ENCODE results near the gene SDK2. TPM values are rescaled to one million over a fixed set of nuclear protein-coding genes. Genes with fewer than 3 reads are reported as not detected.

SDK2 gene
- polyA plus RNA-seq, 3 donors, result 0.01 TPM; not detected in 2

- WGBS (ENCODE audit: insufficient coverage), result 98% methylated on average over 5 of the region's 8 CpGs
- H3K36me3 ChIP-seq (replicated peaks in 1 of 2; ENCODE audit: control insufficient read depth in 1 of 2, insufficient read depth in 2 of 2, low read length in 2 of 2), result no peaks in the 10 kb centered on the region
- Mint-ChIP-seq H3K36me3 (no peaks in the 10 kb centered on the region), H3K27ac (no peak overlapping the region), H3K4me1 (no peaks in the 10 kb centered on the region), H3K27me3 (ENCODE audit: low read depth in 3 of 3) (peaks cover 0 to 4% (median 2%) of the 10 kb centered on the region in 3 donors), H3K9me3 (peaks cover 0 to 2% (median 0%) of the 10 kb centered on the region in 7 donors), H3K4me3 (no peak overlapping the region)
- intact Hi-C loops (cut with micrococcal nuclease), result loop anchor here in 1 of 2 donors (10.0 kb wide), 1 partner anchor 321 kb away; no protein-coding TSS in a partner anchor
- H3K27me3 ChIP-seq (ENCODE audit: control insufficient read depth in 2 of 2, insufficient read depth in 2 of 2, low read length in 2 of 2), result no peaks in the 10 kb centered on the region
- no peak overlapping the region for H2AFZ ChIP-seq (ENCODE audit: insufficient read depth, low read depth, low read length, poor library complexity, severe bottlenecking)
- no peak overlapping the region for H3K27ac ChIP-seq (ENCODE audit: low read depth in 1 of 2, low read length in 2 of 2)
- H3K4me3 ChIP-seq (replicated peaks in 1 of 3; ENCODE audit: low read depth in 2 of 3, low read length in 3 of 3), result no peak overlapping the region
- no peak overlapping the region for H3K9ac ChIP-seq (ENCODE audit: insufficient read depth, low read length, poor library complexity, severe bottlenecking)
- DNase-seq, result no peak
- no peaks in the 10 kb centered on the region for H3K79me2 ChIP-seq (ENCODE audit: insufficient read depth, low read length)
- H4K20me1 ChIP-seq (ENCODE audit: insufficient read depth, low read length), result no peaks in the 10 kb centered on the region
- TF ChIP-seq CTCF (IDR thresholded peaks at IDR 0.05), result no peak
- no peak overlapping the region for H3K4me2 ChIP-seq (replicated peaks; ENCODE audit: extremely low read depth, low read length, poor library complexity, severe bottlenecking)
- no peaks in the 10 kb centered on the region for H3K4me1 ChIP-seq (ENCODE audit: control insufficient read depth in 1 of 2, insufficient read depth in 2 of 2, low read length in 2 of 2)
- H3K9me3 ChIP-seq (replicated peaks in 1 of 2; ENCODE audit: control insufficient read depth in 1 of 2, insufficient read depth in 1 of 2, low read length in 2 of 2), result no peaks in the 10 kb centered on the region
Measured at GRCh38 chr17:73633736-73634135, 10.5 kb downstream of the SDK2 start.

- intact Hi-C loops (cut with micrococcal nuclease), result loop anchor here in 1 of 2 donors (10.0 kb wide), 1 partner anchor 322 kb away; no protein-coding TSS in a partner anchor
- Histone ChIP-seq H3K9ac (ENCODE audit: insufficient read depth, low read length, poor library complexity, severe bottlenecking) (no peak overlapping the region), H3K4me3 (replicated peaks in 1 of 3; ENCODE audit: low read depth in 2 of 3, low read length in 3 of 3) (no peak overlapping the region), H3K4me1 (ENCODE audit: control insufficient read depth in 1 of 2, insufficient read depth in 2 of 2, low read length in 2 of 2) (no peaks in the 10 kb centered on the region), H3K9me3 (replicated peaks in 1 of 2; ENCODE audit: control insufficient read depth in 1 of 2, insufficient read depth in 1 of 2, low read length in 2 of 2) (no peaks in the 10 kb centered on the region), H3K79me2 (ENCODE audit: insufficient read depth, low read length) (no peaks in the 10 kb centered on the region), H2AFZ (ENCODE audit: insufficient read depth, low read depth, low read length, poor library complexity, severe bottlenecking) (no peak overlapping the region), H4K20me1 (ENCODE audit: insufficient read depth, low read length) (no peaks in the 10 kb centered on the region), H3K27ac (ENCODE audit: low read depth in 1 of 2, low read length in 2 of 2) (no peak overlapping the region), H3K4me2 (replicated peaks; ENCODE audit: extremely low read depth, low read length, poor library complexity, severe bottlenecking) (no peak overlapping the region), H3K36me3 (replicated peaks in 1 of 2; ENCODE audit: control insufficient read depth in 1 of 2, insufficient read depth in 2 of 2, low read length in 2 of 2) (no peaks in the 10 kb centered on the region), H3K27me3 (ENCODE audit: control insufficient read depth in 2 of 2, insufficient read depth in 2 of 2, low read length in 2 of 2) (no peaks in the 10 kb centered on the region)
- H3K4me1 Mint-ChIP-seq, result no peaks in the 10 kb centered on the region
- peaks cover 0 to 1% (median 0%) of the 10 kb centered on the region in 7 donors for H3K9me3 Mint-ChIP-seq
- no peak for TF ChIP-seq CTCF (IDR thresholded peaks at IDR 0.05)
- H3K36me3 Mint-ChIP-seq, result no peaks in the 10 kb centered on the region
- WGBS (ENCODE audit: insufficient coverage), result 100% methylated on average over 1 of the region's 2 CpGs
- H3K27me3 Mint-ChIP-seq (ENCODE audit: low read depth in 3 of 3), result peaks cover 0 to 4% (median 2%) of the 10 kb centered on the region in 3 donors
- no peak overlapping the region for H3K4me3 Mint-ChIP-seq
- H3K27ac Mint-ChIP-seq, result no peak overlapping the region
- DNase-seq, result no peak
Measured at GRCh38 chr17:73632513-73632912, 11.7 kb downstream of the SDK2 start.
